Coronary artery (tissue), 2 donors: ENCODE data around the gene B3GAT2.

Experiments
- DNase-seq: peaks from one replicate; pipeline ENCODE4 v3.0.0-alpha.2; 2017; ENCODE audit warnings: low spot score
- H3K27ac ChIP-seq, 2 donors: fragments of 200-600 bp; sonication (generic); one replicate each; pipeline ENCODE4 v1.5.1; 2016 to 2019
- H3K4me3 ChIP-seq: fragments of 200-600 bp; sonication (generic); 2 replicates; pipeline ENCODE4 v1.5.1; 2016; ENCODE audit warnings: mild to moderate bottlenecking, moderate library complexity
- CTCF ChIP-seq: fragments of 200-600 bp; sonication (generic); IDR thresholded peaks from one replicate; pipeline ENCODE4 v1.5.1; 2019; ENCODE audit warnings: antibody characterized with exemption

B3GAT2 gene

GRCh38 chr6:70860920-70861319 lies 95.9 kb downstream of the B3GAT2 start:
- no peak for TF ChIP-seq CTCF
- no peak overlapping the region for H3K27ac ChIP-seq
- no peak for DNase-seq
- H3K4me3 ChIP-seq: no peak overlapping the region

GRCh38 chr6:70860045-70860444 lies 96.8 kb downstream of the B3GAT2 start:
- H3K27ac ChIP-seq: no peak overlapping the region
- DNase-seq: no peak

GRCh38 chr6:70857387-70858077 lies 99.3 kb downstream of the B3GAT2 start:
- H3K27ac ChIP-seq: no peak overlapping the region
- H3K4me3 ChIP-seq: no peak overlapping the region
- TF ChIP-seq CTCF: no peak
- no peak for DNase-seq

More at GRCh38 chr6:70860045-70860444, 96.8 kb downstream of the B3GAT2 start:
- TF ChIP-seq CTCF: no peak
- no peak overlapping the region for H3K4me3 ChIP-seq

GRCh38 chr6:70852667-70853246 lies 104.1 kb downstream of the B3GAT2 start:
- DNase-seq: no peak
- Histone ChIP-seq H3K4me3 (no peak overlapping the region), H3K27ac (no peak overlapping the region)
- no peak for TF ChIP-seq CTCF

GRCh38 chr6:70849348-70850069 lies 107.4 kb downstream of the B3GAT2 start:
- no peak for TF ChIP-seq CTCF
- DNase-seq: no peak
- H3K4me3 ChIP-seq: no peak overlapping the region
- no peak overlapping the region for H3K27ac ChIP-seq

- no peak for DNase-seq
- Histone ChIP-seq H3K27ac (no peak overlapping the region), H3K4me3 (no peak overlapping the region)
- TF ChIP-seq CTCF: no peak
Measured at GRCh38 chr6:70847106-70848084, 109.5 kb downstream of the B3GAT2 start.
